Hepatocyte (in vitro differentiated cells): ENCODE results near the gene SEMA5A.

Source experiments
- EZH2phosphoT487 ChIP-seq: fragments of 200-600 bp; sonication (generic); IDR thresholded peaks from one replicate; pipeline ENCODE4 v1.6.1; 2018; ENCODE audit warnings: antibody characterized with exemption, mild to moderate bottlenecking, low read depth, moderate library complexity; ENCODE audit not compliant: unreplicated experiment, severe bottlenecking
- TF ChIP-seq, protein P1 (sequence below): fragments of 200-600 bp; sonication (generic); IDR thresholded peaks from 2 replicates; pipeline ENCODE4 v1.5.1; 2016; ENCODE audit warnings: antibody characterized with exemption, mild to moderate bottlenecking; ENCODE audit not compliant: poor library complexity

DNA sequence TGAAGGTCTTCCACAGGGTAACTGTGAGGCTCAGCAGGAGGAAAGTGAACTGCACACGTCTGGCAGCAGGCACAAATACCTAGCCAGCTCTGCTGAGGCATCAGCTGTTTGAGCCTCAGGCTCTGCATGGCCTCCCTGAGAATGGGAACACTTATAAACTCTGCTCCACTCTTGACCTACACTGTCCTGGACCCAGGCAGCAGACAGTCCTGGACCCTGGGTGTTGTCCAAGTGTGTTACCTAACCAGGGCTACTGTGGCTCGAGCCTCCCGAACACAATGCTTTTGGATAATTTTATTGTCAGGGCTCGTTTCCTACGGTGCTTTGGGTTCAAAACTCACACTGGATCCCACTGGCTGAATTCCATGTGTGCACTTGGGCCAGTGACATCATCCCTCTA is 497.9 kb downstream of the SEMA5A start:
- TF ChIP-seq, protein P1, sequence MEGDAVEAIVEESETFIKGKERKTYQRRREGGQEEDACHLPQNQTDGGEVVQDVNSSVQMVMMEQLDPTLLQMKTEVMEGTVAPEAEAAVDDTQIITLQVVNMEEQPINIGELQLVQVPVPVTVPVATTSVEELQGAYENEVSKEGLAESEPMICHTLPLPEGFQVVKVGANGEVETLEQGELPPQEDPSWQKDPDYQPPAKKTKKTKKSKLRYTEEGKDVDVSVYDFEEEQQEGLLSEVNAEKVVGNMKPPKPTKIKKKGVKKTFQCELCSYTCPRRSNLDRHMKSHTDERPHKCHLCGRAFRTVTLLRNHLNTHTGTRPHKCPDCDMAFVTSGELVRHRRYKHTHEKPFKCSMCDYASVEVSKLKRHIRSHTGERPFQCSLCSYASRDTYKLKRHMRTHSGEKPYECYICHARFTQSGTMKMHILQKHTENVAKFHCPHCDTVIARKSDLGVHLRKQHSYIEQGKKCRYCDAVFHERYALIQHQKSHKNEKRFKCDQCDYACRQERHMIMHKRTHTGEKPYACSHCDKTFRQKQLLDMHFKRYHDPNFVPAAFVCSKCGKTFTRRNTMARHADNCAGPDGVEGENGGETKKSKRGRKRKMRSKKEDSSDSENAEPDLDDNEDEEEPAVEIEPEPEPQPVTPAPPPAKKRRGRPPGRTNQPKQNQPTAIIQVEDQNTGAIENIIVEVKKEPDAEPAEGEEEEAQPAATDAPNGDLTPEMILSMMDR, result no peak
- no peak for TF ChIP-seq EZH2phosphoT487
